Liver (tissue), 9 donors: ENCODE measurements around the gene TMEM161A. TPM values are rescaled to one million over a fixed set of nuclear protein-coding genes. Genes with fewer than 3 reads are reported as not detected.

ENCODE experiments used
- DNase-seq: peaks from one replicate; pipeline ENCODE4 v3.0.0-alpha.2; 2017; ENCODE audit warnings: low spot score
- H3K27ac ChIP-seq, 2 donors: one replicate each; pipeline ENCODE4 v1.7.0; 2013; ENCODE audit warnings: inconsistent platforms in 2 of 2, low read length in 2 of 2, control low read depth in 1 of 2, low read depth in 1 of 2, mild to moderate bottlenecking in 1 of 2
- H3K27me3 ChIP-seq, 4 donors: one replicate each; pipeline versions ENCODE4 v1.6.1 to v1.7.0; 2013; ENCODE audit warnings: low read length in 3 of 4, inconsistent platforms in 1 of 4, mild to moderate bottlenecking in 1 of 4, moderate library complexity in 1 of 4; ENCODE audit not compliant: control insufficient read depth in 4 of 4, insufficient read depth in 4 of 4
- H3K36me3 ChIP-seq, 4 donors: one replicate each; pipeline versions ENCODE4 v1.6.1 to v1.7.0; 2013; ENCODE audit warnings: low read length in 3 of 4, mild to moderate bottlenecking in 3 of 4, low read depth in 1 of 4, moderate library complexity in 1 of 4; ENCODE audit not compliant: control insufficient read depth in 4 of 4, insufficient read depth in 3 of 4
- H3K4me1 ChIP-seq, 4 donors: one replicate each; pipeline versions ENCODE4 v1.6.1 to v1.7.0; 2013; ENCODE audit warnings: low read length in 3 of 4, mild to moderate bottlenecking in 3 of 4, moderate library complexity in 1 of 4; ENCODE audit not compliant: control insufficient read depth in 4 of 4, insufficient read depth in 4 of 4
- H3K4me3 ChIP-seq, 3 donors: one replicate each; pipeline versions ENCODE4 v1.6.1 to v1.7.0; 2013; ENCODE audit warnings: low read length in 3 of 3, control low read depth in 1 of 3, low read depth in 1 of 3, mild to moderate bottlenecking in 1 of 3
- H3K9ac ChIP-seq, 2 donors: one replicate each; pipeline ENCODE4 v1.7.0; 2013; ENCODE audit warnings: low read length in 2 of 2, mild to moderate bottlenecking in 2 of 2, moderate library complexity in 2 of 2, control low read depth in 1 of 2, low read depth in 1 of 2
- H3K9me3 ChIP-seq, 4 donors: one replicate each; pipeline versions ENCODE4 v1.6.1 to v1.7.0; 2013; ENCODE audit warnings: low read length in 3 of 4; ENCODE audit not compliant: control insufficient read depth in 4 of 4
- EGR1 ChIP-seq, 2 donors: IDR thresholded peaks; 2 replicates each; pipeline ENCODE4 v1.6.1; 2016 to 2018; ENCODE audit warnings: antibody characterized with exemption in 2 of 2, low read depth in 2 of 2
- FOXA1 ChIP-seq: IDR thresholded peaks from 2 replicates; pipeline ENCODE4 v1.6.1; 2016; ENCODE audit warnings: antibody characterized with exemption
- FOXA2 ChIP-seq: IDR thresholded peaks from 2 replicates; pipeline ENCODE4 v1.6.1; 2016; ENCODE audit warnings: antibody characterized with exemption
- GABPA ChIP-seq, 2 donors: IDR thresholded peaks in 1 of 2; conservative IDR thresholded peaks in 1 of 2; 2 replicates each; pipeline ENCODE4 v1.6.1; 2016; ENCODE audit warnings: antibody characterized with exemption in 2 of 2, mild to moderate bottlenecking in 1 of 2, moderate library complexity in 1 of 2
- HNF4A ChIP-seq, 2 donors: conservative IDR thresholded peaks; 2 replicates each; pipeline ENCODE4 v1.6.1; 2016; ENCODE audit warnings: antibody characterized with exemption in 2 of 2, mild to moderate bottlenecking in 2 of 2
- HNF4G ChIP-seq: IDR thresholded peaks from 2 replicates; pipeline ENCODE4 v1.6.1; 2016; ENCODE audit warnings: antibody characterized with exemption
- JUND ChIP-seq, 2 donors: IDR thresholded peaks; 2 replicates each; pipeline ENCODE4 v1.6.1; 2016; ENCODE audit warnings: antibody characterized with exemption in 2 of 2
- NR2F2 ChIP-seq: IDR thresholded peaks from 2 replicates; pipeline ENCODE4 v1.6.1; 2016; ENCODE audit warnings: antibody characterized with exemption
- RAD21 ChIP-seq, 2 donors: IDR thresholded peaks; 2 replicates each; pipeline ENCODE4 v1.6.1; 2016; ENCODE audit warnings: antibody characterized with exemption in 2 of 2, mild to moderate bottlenecking in 2 of 2
- RXRA ChIP-seq, 2 donors: IDR thresholded peaks; 2 replicates each; pipeline ENCODE4 v1.6.1; 2017 to 2018; ENCODE audit warnings: antibody characterized with exemption in 2 of 2, mild to moderate bottlenecking in 1 of 2
- SP1 ChIP-seq: IDR thresholded peaks from 2 replicates; pipeline ENCODE4 v1.6.1; 2018; ENCODE audit warnings: antibody characterized with exemption, mild to moderate bottlenecking
- TAF1 ChIP-seq: conservative IDR thresholded peaks from 2 replicates; pipeline ENCODE4 v1.6.1; 2016; ENCODE audit warnings: antibody characterized with exemption, mild to moderate bottlenecking
- YY1 ChIP-seq: IDR thresholded peaks from 2 replicates; pipeline ENCODE4 v1.6.1; 2016; ENCODE audit warnings: antibody characterized with exemption, mild to moderate bottlenecking
- WGBS: extraction: QIAGEN DNeasy Blood & Tissue Kit; methylation state at CpG from one replicate; pipeline ENCODE4 v1.1.7; 2013; 5-methylcytosine and 5-hydroxymethylcytosine counted together
- polyA plus RNA-seq, 2 donors: library from polyadenylated mRNA; stranded (reverse) in 1 of 2; unstranded in 1 of 2; fragments of 200-250 nt in 1 of 2; fragments of >200 nt in 1 of 2; fragmentation: Nextera tagmentation in 1 of 2; extraction: Ambion mirVana in 1 of 2; gene quantifications; one replicate each; pipeline versions ENCODE4 v1.2.1 to v1.2.3, GENCODE V29; 2013 to 2015
- total RNA-seq, 2 donors: library from RNA; depleted of rRNA; stranded (reverse); fragments of >200 nt; gene quantifications; one replicate each; pipeline ENCODE4 v1.2.3, GENCODE V29; 2014
- TF ChIP-seq, protein P1 (sequence below): fragments of 150-350 bp; IDR thresholded peaks from 2 replicates; pipeline ENCODE4 v1.5.1; 2017; ENCODE audit warnings: improper control_type of control experiment, low read depth, low read length; ENCODE audit not compliant: missing input control
- TF ChIP-seq, protein P2 (sequence below): IDR thresholded peaks from 2 replicates; pipeline ENCODE4 v1.6.1; 2016; ENCODE audit warnings: antibody characterized with exemption
- TF ChIP-seq, protein P3 (sequence below): IDR thresholded peaks from 2 replicates; pipeline ENCODE4 v1.6.1; 2016; ENCODE audit warnings: antibody characterized with exemption, mild to moderate bottlenecking
- TF ChIP-seq, protein P4 (sequence below): IDR thresholded peaks from 2 replicates; pipeline ENCODE4 v1.6.1; 2016; ENCODE audit warnings: antibody characterized with exemption
- TF ChIP-seq, protein P5 (sequence below): IDR thresholded peaks from 2 replicates; pipeline ENCODE4 v1.6.1; 2016; ENCODE audit warnings: antibody characterized with exemption
- donor health status: healthy.
- donor health status: healthy.
- donor health status: healthy.
- donor health status: healthy.
- donor health status: healthy.

TMEM161A gene
- total and polyA plus RNA-seq, 4 donors = 13.1 to 27.1 (median 24.0) TPM

DNA sequence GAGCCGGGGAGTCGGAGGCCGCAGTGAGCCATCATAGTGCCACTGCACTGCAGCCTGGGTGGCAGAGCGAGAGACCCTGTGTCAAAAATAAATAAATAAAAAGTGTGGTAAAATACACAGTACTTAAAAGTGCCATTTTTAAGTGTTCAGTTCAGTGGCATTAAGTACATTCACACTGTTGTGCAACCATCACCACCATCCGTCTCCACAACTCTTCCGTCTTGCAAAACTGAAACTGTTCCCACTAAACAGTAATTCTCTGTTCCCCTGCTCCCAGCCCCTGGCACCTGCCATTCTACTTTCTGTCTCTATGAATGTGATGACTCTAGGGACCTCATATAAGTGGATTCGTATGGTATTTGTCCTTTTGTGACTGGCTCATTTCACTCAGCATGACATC, 61.2 kb downstream of the TMEM161A start (continued):
- no peak for TF ChIP-seq TAF1

DNA sequence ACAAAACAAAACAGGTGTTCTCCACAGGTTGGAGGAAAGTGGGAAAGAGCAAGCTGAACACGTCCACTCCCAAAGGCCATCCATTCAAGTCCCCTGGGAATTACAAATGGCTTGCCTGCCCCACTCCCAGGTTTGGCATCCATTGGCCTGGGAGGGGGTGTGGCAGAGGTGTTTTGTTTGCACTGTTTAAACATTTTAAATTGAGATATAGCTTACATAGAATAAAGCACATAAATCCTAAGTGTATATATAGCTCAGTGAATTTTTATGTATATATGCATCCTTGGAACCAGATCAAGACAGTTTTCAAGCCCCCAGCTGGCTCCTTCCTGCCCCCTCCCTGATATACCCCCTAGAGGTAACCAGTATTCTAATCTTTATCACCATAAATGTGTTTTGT, 61.8 kb downstream of the TMEM161A start:
- H3K4me3 ChIP-seq = no peak overlapping the region
- H3K9ac ChIP-seq = no peak overlapping the region
- no peak for DNase-seq
- TF ChIP-seq HNF4A (conservative IDR thresholded peaks at IDR 0.05) = no peak
- H3K27ac ChIP-seq = peak overlapping the region; percentile 51 to 71
- no peaks in the 10 kb centered on the region for H3K27me3 ChIP-seq
- H3K4me1 ChIP-seq = peaks cover 5 to 51% (median 27%) of the 10 kb centered on the region in 4 donors
- H3K9me3 ChIP-seq = no peaks in the 10 kb centered on the region
- 94% methylated on average over 1 of the region's 1 CpG for WGBS
- peaks cover 0 to 1% (median 0%) of the 10 kb centered on the region in 4 donors for H3K36me3 ChIP-seq

DNA sequence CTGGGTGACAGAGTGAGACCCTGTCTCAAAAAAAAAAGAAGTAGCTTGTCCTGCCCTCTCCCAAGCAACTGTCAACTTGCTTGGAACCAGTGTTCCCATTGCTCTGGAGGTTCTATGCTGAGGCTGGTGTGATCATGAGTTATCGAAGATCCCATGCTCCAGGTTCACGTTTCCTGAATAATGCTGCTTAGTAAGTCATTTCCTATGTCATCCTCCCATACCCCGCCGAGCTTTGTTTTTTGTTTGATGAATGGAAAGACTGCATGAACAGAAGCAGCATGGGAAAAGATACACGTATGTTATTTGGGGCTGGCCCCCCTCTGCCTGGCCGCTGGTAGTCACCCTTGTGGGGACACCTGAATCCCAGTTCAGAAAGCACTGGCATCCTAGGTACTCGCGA, 63.2 kb downstream of the TMEM161A start:
- Histone ChIP-seq H3K4me1 (peaks cover 0 to 43% (median 24%) of the 10 kb centered on the region in 4 donors), H3K4me3 (no peak overlapping the region), H3K9ac (no peak overlapping the region), H3K36me3 (peaks cover 0 to 3% (median under 1%) of the 10 kb centered on the region in 4 donors), H3K27ac (peak overlapping the region in 1 of 2 donors; percentile 12), H3K9me3 (no peaks in the 10 kb centered on the region), H3K27me3 (no peaks in the 10 kb centered on the region)
- no peak for DNase-seq
- 93% methylated on average over 8 of the region's 8 CpGs for WGBS
- TF ChIP-seq YY1 (no peak), GABPA (IDR thresholded peaks at IDR 0.05 in 1 of 2, conservative IDR thresholded peaks at IDR 0.05 in 1 of 2) (no peak), HNF4A (conservative IDR thresholded peaks at IDR 0.05) (no peak), TAF1 (no peak), FOXA2 (no peak), NR2F2 (no peak), SP1 (no peak), FOXA1 (no peak), RAD21 (IDR thresholded peaks at IDR 0.05) (no peak), EGR1 (IDR thresholded peaks at IDR 0.05; ENCODE audit: low read depth in 2 of 2) (no peak), HNF4G (no peak), RXRA (IDR thresholded peaks at IDR 0.05) (no peak), JUND (IDR thresholded peaks at IDR 0.05) (no peak)
- TF ChIP-seq, protein P1, sequence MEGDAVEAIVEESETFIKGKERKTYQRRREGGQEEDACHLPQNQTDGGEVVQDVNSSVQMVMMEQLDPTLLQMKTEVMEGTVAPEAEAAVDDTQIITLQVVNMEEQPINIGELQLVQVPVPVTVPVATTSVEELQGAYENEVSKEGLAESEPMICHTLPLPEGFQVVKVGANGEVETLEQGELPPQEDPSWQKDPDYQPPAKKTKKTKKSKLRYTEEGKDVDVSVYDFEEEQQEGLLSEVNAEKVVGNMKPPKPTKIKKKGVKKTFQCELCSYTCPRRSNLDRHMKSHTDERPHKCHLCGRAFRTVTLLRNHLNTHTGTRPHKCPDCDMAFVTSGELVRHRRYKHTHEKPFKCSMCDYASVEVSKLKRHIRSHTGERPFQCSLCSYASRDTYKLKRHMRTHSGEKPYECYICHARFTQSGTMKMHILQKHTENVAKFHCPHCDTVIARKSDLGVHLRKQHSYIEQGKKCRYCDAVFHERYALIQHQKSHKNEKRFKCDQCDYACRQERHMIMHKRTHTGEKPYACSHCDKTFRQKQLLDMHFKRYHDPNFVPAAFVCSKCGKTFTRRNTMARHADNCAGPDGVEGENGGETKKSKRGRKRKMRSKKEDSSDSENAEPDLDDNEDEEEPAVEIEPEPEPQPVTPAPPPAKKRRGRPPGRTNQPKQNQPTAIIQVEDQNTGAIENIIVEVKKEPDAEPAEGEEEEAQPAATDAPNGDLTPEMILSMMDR = no peak
- TF ChIP-seq, protein P2, sequence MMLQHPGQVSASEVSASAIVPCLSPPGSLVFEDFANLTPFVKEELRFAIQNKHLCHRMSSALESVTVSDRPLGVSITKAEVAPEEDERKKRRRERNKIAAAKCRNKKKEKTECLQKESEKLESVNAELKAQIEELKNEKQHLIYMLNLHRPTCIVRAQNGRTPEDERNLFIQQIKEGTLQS = no peak
- TF ChIP-seq, protein P3, sequence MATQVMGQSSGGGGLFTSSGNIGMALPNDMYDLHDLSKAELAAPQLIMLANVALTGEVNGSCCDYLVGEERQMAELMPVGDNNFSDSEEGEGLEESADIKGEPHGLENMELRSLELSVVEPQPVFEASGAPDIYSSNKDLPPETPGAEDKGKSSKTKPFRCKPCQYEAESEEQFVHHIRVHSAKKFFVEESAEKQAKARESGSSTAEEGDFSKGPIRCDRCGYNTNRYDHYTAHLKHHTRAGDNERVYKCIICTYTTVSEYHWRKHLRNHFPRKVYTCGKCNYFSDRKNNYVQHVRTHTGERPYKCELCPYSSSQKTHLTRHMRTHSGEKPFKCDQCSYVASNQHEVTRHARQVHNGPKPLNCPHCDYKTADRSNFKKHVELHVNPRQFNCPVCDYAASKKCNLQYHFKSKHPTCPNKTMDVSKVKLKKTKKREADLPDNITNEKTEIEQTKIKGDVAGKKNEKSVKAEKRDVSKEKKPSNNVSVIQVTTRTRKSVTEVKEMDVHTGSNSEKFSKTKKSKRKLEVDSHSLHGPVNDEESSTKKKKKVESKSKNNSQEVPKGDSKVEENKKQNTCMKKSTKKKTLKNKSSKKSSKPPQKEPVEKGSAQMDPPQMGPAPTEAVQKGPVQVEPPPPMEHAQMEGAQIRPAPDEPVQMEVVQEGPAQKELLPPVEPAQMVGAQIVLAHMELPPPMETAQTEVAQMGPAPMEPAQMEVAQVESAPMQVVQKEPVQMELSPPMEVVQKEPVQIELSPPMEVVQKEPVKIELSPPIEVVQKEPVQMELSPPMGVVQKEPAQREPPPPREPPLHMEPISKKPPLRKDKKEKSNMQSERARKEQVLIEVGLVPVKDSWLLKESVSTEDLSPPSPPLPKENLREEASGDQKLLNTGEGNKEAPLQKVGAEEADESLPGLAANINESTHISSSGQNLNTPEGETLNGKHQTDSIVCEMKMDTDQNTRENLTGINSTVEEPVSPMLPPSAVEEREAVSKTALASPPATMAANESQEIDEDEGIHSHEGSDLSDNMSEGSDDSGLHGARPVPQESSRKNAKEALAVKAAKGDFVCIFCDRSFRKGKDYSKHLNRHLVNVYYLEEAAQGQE = no peak
- TF ChIP-seq, protein P4, sequence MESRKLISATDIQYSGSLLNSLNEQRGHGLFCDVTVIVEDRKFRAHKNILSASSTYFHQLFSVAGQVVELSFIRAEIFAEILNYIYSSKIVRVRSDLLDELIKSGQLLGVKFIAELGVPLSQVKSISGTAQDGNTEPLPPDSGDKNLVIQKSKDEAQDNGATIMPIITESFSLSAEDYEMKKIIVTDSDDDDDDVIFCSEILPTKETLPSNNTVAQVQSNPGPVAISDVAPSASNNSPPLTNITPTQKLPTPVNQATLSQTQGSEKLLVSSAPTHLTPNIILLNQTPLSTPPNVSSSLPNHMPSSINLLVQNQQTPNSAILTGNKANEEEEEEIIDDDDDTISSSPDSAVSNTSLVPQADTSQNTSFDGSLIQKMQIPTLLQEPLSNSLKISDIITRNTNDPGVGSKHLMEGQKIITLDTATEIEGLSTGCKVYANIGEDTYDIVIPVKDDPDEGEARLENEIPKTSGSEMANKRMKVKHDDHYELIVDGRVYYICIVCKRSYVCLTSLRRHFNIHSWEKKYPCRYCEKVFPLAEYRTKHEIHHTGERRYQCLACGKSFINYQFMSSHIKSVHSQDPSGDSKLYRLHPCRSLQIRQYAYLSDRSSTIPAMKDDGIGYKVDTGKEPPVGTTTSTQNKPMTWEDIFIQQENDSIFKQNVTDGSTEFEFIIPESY = no peak
- TF ChIP-seq, protein P5, sequence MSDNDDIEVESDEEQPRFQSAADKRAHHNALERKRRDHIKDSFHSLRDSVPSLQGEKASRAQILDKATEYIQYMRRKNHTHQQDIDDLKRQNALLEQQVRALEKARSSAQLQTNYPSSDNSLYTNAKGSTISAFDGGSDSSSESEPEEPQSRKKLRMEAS = no peak
